ENCODE measurements around the gene CFAP46.
A peak's percentile ranks its signal among the peaks of the same experiment; 100 is the strongest.

Gene CFAP46

GRCh38 chr10:132918264-132918616 lies 24.1 kb downstream of the CFAP46 start:
- H3K4me1 ChIP-seq (ENCODE audit: insufficient read depth, insufficient read length), result no peaks in the 10 kb centered on the region
- no peak overlapping the region for H3K9ac ChIP-seq (ENCODE audit: insufficient read length, low read depth)
- no peak overlapping the region for H3K4me3 ChIP-seq (ENCODE audit: insufficient read length, low read depth)
- DNase-seq (ENCODE audit: low read depth, low spot score), result no peak
- H3K27me3 ChIP-seq (ENCODE audit: insufficient read depth, insufficient read length), result no peaks in the 10 kb centered on the region
- no peaks in the 10 kb centered on the region for H3K9me3 ChIP-seq (ENCODE audit: insufficient read depth, low read length)
- TF ChIP-seq ZNF274 (IDR thresholded peaks at IDR 0.05; ENCODE audit: low read depth, low read length) (no peak), SUZ12 (IDR thresholded peaks at IDR 0.05; ENCODE audit: extremely low read depth, insufficient read depth, insufficient read length) (no peak), YY1 (IDR thresholded peaks at IDR 0.05; ENCODE audit: insufficient read depth, insufficient read length) (no peak)
- H3K36me3 ChIP-seq (ENCODE audit: insufficient read depth, insufficient read length, low read length), result no peaks in the 10 kb centered on the region

DNA sequence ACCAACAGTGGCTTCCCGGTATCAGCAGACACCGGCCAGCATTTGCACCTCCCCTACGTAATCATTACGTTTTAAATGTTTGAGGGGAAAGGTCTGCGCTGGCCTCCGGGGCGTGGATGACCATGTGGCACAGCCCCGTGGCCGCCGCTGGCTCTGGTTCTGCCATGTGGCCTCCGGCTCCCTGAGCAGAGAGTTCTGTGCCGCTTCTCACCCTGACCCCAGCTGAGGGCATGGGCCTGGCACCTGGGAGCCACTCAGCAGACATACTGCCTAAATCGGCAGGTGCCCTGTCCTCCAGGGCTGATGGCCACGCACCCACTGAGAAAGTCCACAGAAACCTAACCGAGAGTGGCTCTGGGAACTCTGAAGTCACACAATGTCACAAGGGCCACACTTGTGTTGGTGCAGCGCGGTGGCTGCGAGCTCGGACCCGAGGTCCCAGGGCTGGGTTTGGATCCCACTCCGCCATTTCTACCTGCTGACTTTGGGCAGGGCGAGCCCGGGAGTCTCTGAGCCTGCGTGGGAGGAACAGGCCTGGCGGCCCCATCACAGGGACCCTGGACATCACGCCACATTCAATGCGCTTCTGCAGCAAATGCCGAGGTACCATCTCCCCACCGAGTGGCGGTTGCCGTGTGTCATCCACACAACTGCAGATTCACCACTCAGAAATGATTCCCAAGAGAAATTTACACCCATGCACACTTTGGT lies 25.3 kb downstream of the CFAP46 start:
- no peaks in the 10 kb centered on the region for H3K9me3 ChIP-seq (ENCODE audit: insufficient read depth, low read length)
- TF ChIP-seq ZNF274 (IDR thresholded peaks at IDR 0.05; ENCODE audit: low read depth, low read length), result no peak
- TF ChIP-seq SUZ12 (IDR thresholded peaks at IDR 0.05; ENCODE audit: extremely low read depth, insufficient read depth, insufficient read length), result no peak
- no peak for TF ChIP-seq YY1 (IDR thresholded peaks at IDR 0.05; ENCODE audit: insufficient read depth, insufficient read length)
- DNase-seq (ENCODE audit: low read depth, low spot score), result no peak
- H3K36me3 ChIP-seq (ENCODE audit: insufficient read depth, insufficient read length, low read length), result no peaks in the 10 kb centered on the region
- H3K9ac ChIP-seq (ENCODE audit: insufficient read length, low read depth), result no peak overlapping the region
- no peaks in the 10 kb centered on the region for H3K27me3 ChIP-seq (ENCODE audit: insufficient read depth, insufficient read length)
- H3K4me1 ChIP-seq (ENCODE audit: insufficient read depth, insufficient read length), result peaks cover 5% of the 10 kb centered on the region
- H3K4me3 ChIP-seq (ENCODE audit: insufficient read length, low read depth), result no peak overlapping the region

DNA sequence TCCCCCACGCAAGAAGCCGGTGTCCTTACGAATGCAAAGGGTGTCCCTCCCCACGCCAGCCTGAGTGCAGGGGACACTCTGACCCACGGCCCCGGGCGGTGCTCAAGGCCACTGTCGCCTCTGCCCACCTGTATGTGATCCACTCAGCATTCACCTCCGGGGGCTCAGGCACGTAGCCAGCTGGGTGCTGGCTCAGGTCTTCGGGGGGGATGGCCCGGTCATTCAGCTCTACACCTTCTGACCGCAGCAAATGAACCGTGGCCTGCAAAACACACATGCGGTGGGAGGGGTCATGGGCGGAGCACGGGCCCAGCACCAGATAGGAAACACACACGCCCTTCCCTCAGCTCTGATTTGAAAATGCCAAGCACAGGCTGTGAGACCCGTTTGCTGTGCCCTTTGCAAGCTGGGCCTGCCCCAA lies 25.9 kb downstream of the CFAP46 start:
- Histone ChIP-seq H3K9ac (ENCODE audit: insufficient read length, low read depth) (no peak overlapping the region), H3K27me3 (ENCODE audit: insufficient read depth, insufficient read length) (no peaks in the 10 kb centered on the region), H3K9me3 (ENCODE audit: insufficient read depth, low read length) (no peaks in the 10 kb centered on the region), H3K36me3 (ENCODE audit: insufficient read depth, insufficient read length, low read length) (no peaks in the 10 kb centered on the region), H3K4me3 (ENCODE audit: insufficient read length, low read depth) (no peak overlapping the region), H3K4me1 (ENCODE audit: insufficient read depth, insufficient read length) (peaks cover 7% of the 10 kb centered on the region)
- TF ChIP-seq ZNF274 (IDR thresholded peaks at IDR 0.05; ENCODE audit: low read depth, low read length) (no peak), YY1 (IDR thresholded peaks at IDR 0.05; ENCODE audit: insufficient read depth, insufficient read length) (no peak), SUZ12 (IDR thresholded peaks at IDR 0.05; ENCODE audit: extremely low read depth, insufficient read depth, insufficient read length) (no peak)
- DNase-seq (ENCODE audit: low read depth, low spot score), result no peak

DNA sequence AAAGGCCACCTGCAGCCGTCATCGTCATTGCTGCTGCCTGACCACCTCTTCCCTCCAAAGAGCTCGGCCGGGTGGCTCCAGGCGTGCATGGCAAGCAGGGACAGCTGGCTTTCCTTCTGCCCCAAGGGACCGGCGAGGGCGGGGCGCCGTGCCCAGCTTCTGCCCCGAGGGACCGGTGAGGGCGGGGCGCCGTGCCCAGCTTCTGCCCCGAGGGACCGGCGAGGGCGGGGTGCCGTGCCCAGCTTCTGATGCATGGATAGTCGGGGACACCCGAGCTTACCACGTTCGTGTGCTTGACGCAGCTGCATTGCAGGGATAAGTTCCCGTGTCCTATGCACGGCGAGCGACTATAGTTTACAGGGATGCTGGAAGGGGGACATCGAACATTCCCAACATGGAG lies 27.0 kb downstream of the CFAP46 start:
- H3K9me3 ChIP-seq (ENCODE audit: insufficient read depth, low read length), result no peaks in the 10 kb centered on the region
- no peak for DNase-seq (ENCODE audit: low read depth, low spot score)
- H3K4me1 ChIP-seq (ENCODE audit: insufficient read depth, insufficient read length), result peaks cover 12% of the 10 kb centered on the region
- TF ChIP-seq SUZ12 (IDR thresholded peaks at IDR 0.05; ENCODE audit: extremely low read depth, insufficient read depth, insufficient read length) (no peak), ZNF274 (IDR thresholded peaks at IDR 0.05; ENCODE audit: low read depth, low read length) (no peak), YY1 (IDR thresholded peaks at IDR 0.05; ENCODE audit: insufficient read depth, insufficient read length) (no peak)
- H3K36me3 ChIP-seq (ENCODE audit: insufficient read depth, insufficient read length, low read length), result no peaks in the 10 kb centered on the region
- no peaks in the 10 kb centered on the region for H3K27me3 ChIP-seq (ENCODE audit: insufficient read depth, insufficient read length)
- no peak overlapping the region for H3K9ac ChIP-seq (ENCODE audit: insufficient read length, low read depth)
- no peak overlapping the region for H3K4me3 ChIP-seq (ENCODE audit: insufficient read length, low read depth)

- Histone ChIP-seq H3K27me3 (ENCODE audit: insufficient read depth, insufficient read length) (no peaks in the 10 kb centered on the region), H3K9me3 (ENCODE audit: insufficient read depth, low read length) (no peaks in the 10 kb centered on the region), H3K9ac (ENCODE audit: insufficient read length, low read depth) (no peak overlapping the region), H3K36me3 (ENCODE audit: insufficient read depth, insufficient read length, low read length) (no peaks in the 10 kb centered on the region), H3K4me1 (ENCODE audit: insufficient read depth, insufficient read length) (peaks cover 14% of the 10 kb centered on the region), H3K4me3 (ENCODE audit: insufficient read length, low read depth) (no peak overlapping the region)
- no peak for DNase-seq (ENCODE audit: low read depth, low spot score)
- TF ChIP-seq SUZ12 (IDR thresholded peaks at IDR 0.05; ENCODE audit: extremely low read depth, insufficient read depth, insufficient read length), result no peak
- no peak for TF ChIP-seq YY1 (IDR thresholded peaks at IDR 0.05; ENCODE audit: insufficient read depth, insufficient read length)
- TF ChIP-seq ZNF274 (IDR thresholded peaks at IDR 0.05; ENCODE audit: low read depth, low read length), result no peak
Measured at GRCh38 chr10:132914732-132915131, 27.6 kb downstream of the CFAP46 start.

GRCh38 chr10:132913559-132914115 lies 28.7 kb downstream of the CFAP46 start:
- H3K4me1 ChIP-seq (ENCODE audit: insufficient read depth, insufficient read length), result peaks cover 14% of the 10 kb centered on the region
- H3K4me3 ChIP-seq (ENCODE audit: insufficient read length, low read depth), result no peak overlapping the region
- peak overlapping the region; percentile 17 for H3K9ac ChIP-seq (ENCODE audit: insufficient read length, low read depth)
- no peaks in the 10 kb centered on the region for H3K36me3 ChIP-seq (ENCODE audit: insufficient read depth, insufficient read length, low read length)
- no peak for DNase-seq (ENCODE audit: low read depth, low spot score)
- no peak for TF ChIP-seq ZNF274 (IDR thresholded peaks at IDR 0.05; ENCODE audit: low read depth, low read length)
- no peak for TF ChIP-seq YY1 (IDR thresholded peaks at IDR 0.05; ENCODE audit: insufficient read depth, insufficient read length)
- TF ChIP-seq SUZ12 (IDR thresholded peaks at IDR 0.05; ENCODE audit: extremely low read depth, insufficient read depth, insufficient read length), result no peak
- H3K27me3 ChIP-seq (ENCODE audit: insufficient read depth, insufficient read length), result no peaks in the 10 kb centered on the region
- no peaks in the 10 kb centered on the region for H3K9me3 ChIP-seq (ENCODE audit: insufficient read depth, low read length)

DNA sequence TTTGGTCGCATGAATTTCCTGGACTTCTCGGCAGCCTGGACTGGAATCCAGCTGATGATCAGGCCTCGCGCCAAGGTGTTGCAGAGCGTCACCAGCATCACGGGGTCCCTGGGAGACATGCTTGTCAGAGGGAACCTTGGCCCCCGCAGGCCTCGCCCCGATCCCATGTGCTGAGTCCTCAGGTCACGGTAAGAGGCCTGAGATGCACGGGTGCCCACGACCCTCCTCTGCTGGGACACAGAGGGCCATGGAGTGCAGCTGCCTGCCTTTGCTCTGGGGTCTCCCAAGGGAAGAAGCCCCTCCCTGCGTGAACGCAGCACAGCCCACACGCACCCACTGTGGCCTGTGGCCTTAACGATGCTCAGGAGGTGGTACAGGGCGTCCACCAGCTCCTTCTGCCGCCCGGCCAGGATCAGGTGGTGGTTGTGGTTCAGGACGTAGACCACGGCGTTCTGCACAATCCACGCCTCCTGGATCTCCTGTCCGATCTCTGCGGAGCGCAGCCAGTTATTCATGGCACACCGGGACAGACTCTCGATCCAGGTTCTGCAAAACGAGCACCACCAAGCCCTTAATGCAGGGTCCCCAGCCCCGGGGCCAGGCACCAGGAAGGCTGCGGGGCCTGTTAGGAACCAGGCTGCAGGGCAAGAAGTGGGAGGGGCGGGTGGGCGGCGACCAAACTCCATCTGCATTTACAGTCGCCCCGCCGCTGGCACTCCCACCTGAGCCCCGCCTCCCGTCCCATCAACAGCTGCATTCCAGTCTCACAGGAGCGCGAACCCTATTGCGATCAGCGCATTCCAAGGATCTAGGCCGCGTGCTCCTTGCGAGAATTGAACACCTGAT lies 29.4 kb downstream of the CFAP46 start:
- H3K9me3 ChIP-seq (ENCODE audit: insufficient read depth, low read length), result no peaks in the 10 kb centered on the region
- H3K4me3 ChIP-seq (ENCODE audit: insufficient read length, low read depth), result no peak overlapping the region
- H3K4me1 ChIP-seq (ENCODE audit: insufficient read depth, insufficient read length), result peaks cover 14% of the 10 kb centered on the region
- peak; percentile 69 for DNase-seq (ENCODE audit: low read depth, low spot score)
- no peaks in the 10 kb centered on the region for H3K27me3 ChIP-seq (ENCODE audit: insufficient read depth, insufficient read length)
- H3K9ac ChIP-seq (ENCODE audit: insufficient read length, low read depth), result peak overlapping the region; percentile 17
- H3K36me3 ChIP-seq (ENCODE audit: insufficient read depth, insufficient read length, low read length), result no peaks in the 10 kb centered on the region
- TF ChIP-seq YY1 (IDR thresholded peaks at IDR 0.05; ENCODE audit: insufficient read depth, insufficient read length) (no peak), SUZ12 (IDR thresholded peaks at IDR 0.05; ENCODE audit: extremely low read depth, insufficient read depth, insufficient read length) (no peak), ZNF274 (IDR thresholded peaks at IDR 0.05; ENCODE audit: low read depth, low read length) (no peak)
